Pancreas (tissue), 10 donors: ENCODE measurements around the gene AS3MT. TPM values are rescaled to one million over a fixed set of nuclear protein-coding genes. Genes with fewer than 3 reads are reported as not detected.

Experiments
- ATAC-seq, 4 donors: fragments of 200-7000 bp; cut with Tn5 transposase; one replicate each; pipeline versions ENCODE4 v1.8.0 to v1.9.1; 2020; ENCODE audit warnings: mild to moderate bottlenecking in 4 of 4, moderate library complexity in 4 of 4
- DNase-seq, 6 donors: peaks; one replicate each; pipeline ENCODE4 v3.0.0-alpha.2; 2020
- FAIRE-seq: peaks from 2 replicates; lab custom pipeline; 2012; peaks lifted over from hg19 to GRCh38; lab: Jason Lieb, UNC
- H3K27ac ChIP-seq, 4 donors: fragments of 200-600 bp; sonication (generic); 1 replicate in 3 of 4; 2 replicates in 1 of 4; pipeline versions ENCODE4 v1.5.0 to v1.8.0; 2020
- H3K27me3 ChIP-seq, 4 donors: fragments of 200-600 bp; one replicate each; pipeline ENCODE4 v1.8.0; 2021
- H3K36me3 ChIP-seq, 3 donors: fragments of 200-600 bp; sonication (generic) in 1 of 3; one replicate each; pipeline versions ENCODE4 v1.5.0 to v1.8.0; 2020 to 2021
- H3K4me1 ChIP-seq, 3 donors: fragments of 200-600 bp; one replicate each; pipeline ENCODE4 v1.8.0; 2021
- H3K4me3 ChIP-seq, 4 donors: fragments of 200-600 bp; sonication (generic) in 2 of 4; one replicate each; pipeline versions ENCODE4 v1.5.0 to v1.8.0; 2020 to 2021
- H3K9me3 ChIP-seq, 4 donors: fragments of 200-600 bp; one replicate each; pipeline ENCODE4 v1.8.0; 2021
- WGBS, 2 donors: extraction: QIAGEN DNeasy Blood & Tissue Kit; methylation state at CpG; one replicate each; pipeline ENCODE4 v1.1.7; 2013; 5-methylcytosine and 5-hydroxymethylcytosine counted together
- intact Hi-C, 3 donors: fragments of 100-400 bp; cut with DNase I; formaldehyde crosslinking; loops; one replicate each; pipeline versions ENCODE4 v1.11.1 to v1.14.2; 2022
- polyA plus RNA-seq, 2 donors: library from polyadenylated mRNA; stranded (reverse); fragments of 200-250 nt; gene quantifications; one replicate each; pipeline ENCODE4 v1.2.3, GENCODE V29; 2013
- total RNA-seq, 6 donors: library from RNA; stranded (reverse); fragmentation: NEBNext Ultra II Directional in 4 of 6; extraction: Animal tissue kit (Norgen Biotek cat#: 25700) in 4 of 6; gene quantifications; one replicate each; pipeline versions ENCODE4 v1.2.1 to v1.2.4, GENCODE V29; 2021 to 2023
- TF ChIP-seq, protein P1 (sequence below), 4 donors: fragments of 200-600 bp; sonication (generic) in 3 of 4; IDR thresholded peaks; one replicate each; pipeline versions ENCODE4 v1.5.0 to v1.8.0; 2021; ENCODE audit warnings: antibody characterized with exemption in 4 of 4
- donor health status: healthy with polysubstance abuse.
- donor health status: DM: no; HTN: no; CAD: no; lungs with moderate emphysema.
- donor health status: DM: no; HTN: no; CAD: no.
- donor health status: control.
- donor health status: control.
- donor health status: Bipolar disorder and iron deficiency.
- donor health status: DM: yes; HTN: yes; CAD: no.
- donor health status: DM: no; HTN: no; CAD: no.
- donor health status: DM: no; HTN: no; CAD: no.
- donor health status: DM: yes; HTN: yes; CAD: no.

Gene AS3MT
- total and polyA plus RNA-seq, 8 donors = 0.87 to 11.4 (median 3.0) TPM

DNA sequence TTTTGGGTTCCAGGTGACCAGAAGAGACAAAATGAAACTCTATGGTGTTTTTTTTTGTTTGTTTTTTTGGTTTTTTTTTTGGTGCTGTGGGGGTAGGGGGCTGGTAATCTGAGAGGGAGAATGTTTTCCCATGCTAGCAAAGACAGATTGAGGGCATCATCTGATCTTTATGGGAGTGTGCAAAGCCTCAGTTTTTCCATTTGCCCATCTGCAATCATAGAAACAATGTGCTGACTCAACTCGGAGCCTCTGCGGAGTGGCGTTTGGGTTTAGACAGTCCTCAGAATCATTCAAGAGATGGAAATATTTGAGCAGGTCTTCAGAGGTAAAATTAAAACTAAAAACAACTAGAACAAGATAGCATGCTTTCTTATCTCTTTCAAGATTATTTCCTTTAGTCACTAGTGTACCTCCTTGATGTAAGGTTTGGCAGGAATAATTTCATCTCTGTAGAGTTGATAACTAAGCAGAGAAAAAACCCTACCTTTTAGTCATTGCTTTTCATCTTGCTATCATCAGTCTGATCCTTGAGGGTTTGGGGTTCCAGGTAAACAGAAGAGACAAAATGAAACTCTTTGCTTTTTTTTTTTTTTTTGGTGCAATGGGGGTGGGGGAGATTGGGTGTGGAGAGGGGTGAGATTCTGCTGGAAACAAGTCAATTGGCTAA is 66.8 kb downstream of the AS3MT start:
- no peak overlapping the region for H3K27ac ChIP-seq
- 89 to 91% methylated on average over 3 of the region's 3 CpGs for WGBS, 2 donors
- H3K4me3 ChIP-seq = no peak overlapping the region
- intact Hi-C loops = no loop called here
- FAIRE-seq (no peak), ATAC-seq (no peak), DNase-seq (no peak)
- H3K36me3 ChIP-seq = no peaks in the 10 kb centered on the region
- TF ChIP-seq, protein P1, sequence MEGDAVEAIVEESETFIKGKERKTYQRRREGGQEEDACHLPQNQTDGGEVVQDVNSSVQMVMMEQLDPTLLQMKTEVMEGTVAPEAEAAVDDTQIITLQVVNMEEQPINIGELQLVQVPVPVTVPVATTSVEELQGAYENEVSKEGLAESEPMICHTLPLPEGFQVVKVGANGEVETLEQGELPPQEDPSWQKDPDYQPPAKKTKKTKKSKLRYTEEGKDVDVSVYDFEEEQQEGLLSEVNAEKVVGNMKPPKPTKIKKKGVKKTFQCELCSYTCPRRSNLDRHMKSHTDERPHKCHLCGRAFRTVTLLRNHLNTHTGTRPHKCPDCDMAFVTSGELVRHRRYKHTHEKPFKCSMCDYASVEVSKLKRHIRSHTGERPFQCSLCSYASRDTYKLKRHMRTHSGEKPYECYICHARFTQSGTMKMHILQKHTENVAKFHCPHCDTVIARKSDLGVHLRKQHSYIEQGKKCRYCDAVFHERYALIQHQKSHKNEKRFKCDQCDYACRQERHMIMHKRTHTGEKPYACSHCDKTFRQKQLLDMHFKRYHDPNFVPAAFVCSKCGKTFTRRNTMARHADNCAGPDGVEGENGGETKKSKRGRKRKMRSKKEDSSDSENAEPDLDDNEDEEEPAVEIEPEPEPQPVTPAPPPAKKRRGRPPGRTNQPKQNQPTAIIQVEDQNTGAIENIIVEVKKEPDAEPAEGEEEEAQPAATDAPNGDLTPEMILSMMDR (IDR thresholded peaks at IDR 0.05) = no peak
- H3K27me3 ChIP-seq = no peaks in the 10 kb centered on the region
- no peaks in the 10 kb centered on the region for H3K4me1 ChIP-seq
- H3K9me3 ChIP-seq = no peaks in the 10 kb centered on the region

DNA sequence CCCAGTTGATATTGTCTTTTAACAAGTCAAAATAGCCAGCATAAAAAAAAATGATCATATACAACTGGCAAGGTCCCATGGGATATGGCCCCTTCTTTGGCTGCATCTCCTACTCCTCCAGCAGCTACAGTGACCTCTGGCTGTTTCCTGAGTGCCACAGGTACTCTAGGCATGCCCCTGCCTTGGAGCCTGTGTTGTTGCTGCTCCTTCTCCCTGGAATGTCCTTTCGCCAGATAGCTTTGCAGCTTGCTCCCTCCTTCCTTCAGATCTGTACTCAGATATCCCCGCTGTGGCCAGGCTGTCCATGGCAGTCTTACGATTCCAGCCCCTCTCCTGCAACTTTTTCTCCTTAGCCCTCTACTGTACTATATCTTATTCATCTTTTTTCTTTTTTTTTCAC is 72.1 kb downstream of the AS3MT start:
- TF ChIP-seq, protein P1 (IDR thresholded peaks at IDR 0.05) = no peak
- ATAC-seq = no peak
- Histone ChIP-seq H3K4me3 (no peak overlapping the region), H3K36me3 (no peaks in the 10 kb centered on the region), H3K27ac (no peak overlapping the region), H3K27me3 (no peaks in the 10 kb centered on the region), H3K9me3 (no peaks in the 10 kb centered on the region), H3K4me1 (no peaks in the 10 kb centered on the region)
- FAIRE-seq = no peak
- 97 to 100% methylated on average over 3 of the region's 3 CpGs for WGBS, 2 donors
- intact Hi-C loops = no loop called here
- no peak for DNase-seq

DNA sequence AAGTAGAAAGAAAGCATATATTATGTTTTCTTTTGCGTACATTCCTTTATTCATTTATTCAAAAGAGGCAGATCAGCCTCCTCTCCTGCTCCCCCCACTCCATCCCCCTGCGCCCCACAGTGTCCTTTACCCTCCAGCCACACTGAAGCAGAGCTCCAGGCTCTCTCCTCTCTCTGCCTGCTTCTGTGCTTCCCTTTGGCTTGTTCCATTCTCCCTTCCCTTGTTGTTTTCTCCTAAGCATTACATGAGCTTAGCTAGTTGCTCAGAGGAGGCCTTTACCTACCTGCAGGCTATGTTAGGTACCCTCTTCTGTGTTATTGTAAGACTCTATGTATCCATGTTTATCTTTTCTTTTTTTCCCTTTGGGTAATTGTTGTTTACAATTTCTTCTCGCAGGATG is 76.2 kb downstream of the AS3MT start:
- Histone ChIP-seq H3K27me3 (no peaks in the 10 kb centered on the region), H3K4me3 (no peak overlapping the region), H3K4me1 (no peaks in the 10 kb centered on the region), H3K9me3 (no peaks in the 10 kb centered on the region), H3K27ac (no peak overlapping the region), H3K36me3 (no peaks in the 10 kb centered on the region)
- intact Hi-C loops = no loop called here
- DNase-seq = no peak
- no peak for ATAC-seq
- TF ChIP-seq, protein P1 (IDR thresholded peaks at IDR 0.05) = no peak
- 87 to 92% methylated on average over 3 of the region's 3 CpGs for WGBS, 2 donors
- FAIRE-seq = no peak

DNA sequence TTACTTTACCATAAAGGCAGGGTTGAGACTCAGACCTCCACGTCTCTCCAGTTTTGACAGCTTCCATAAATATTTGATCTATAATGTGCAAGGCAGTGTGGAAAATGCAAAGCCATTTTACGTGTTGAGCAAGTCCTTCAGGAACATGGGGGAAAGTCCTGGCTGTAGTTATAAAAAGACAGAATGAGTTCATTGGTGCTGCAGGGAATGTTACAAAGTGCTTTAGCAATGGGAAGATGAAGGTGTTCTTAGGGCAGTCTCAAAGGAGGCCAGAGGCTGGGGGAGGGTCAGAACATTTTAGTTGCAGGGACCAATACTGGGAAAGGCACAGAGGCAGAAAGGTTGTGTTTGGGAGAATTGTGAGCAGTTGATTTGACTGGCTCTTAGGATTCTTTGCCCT is 76.7 kb downstream of the AS3MT start:
- no peak for ATAC-seq

DNA sequence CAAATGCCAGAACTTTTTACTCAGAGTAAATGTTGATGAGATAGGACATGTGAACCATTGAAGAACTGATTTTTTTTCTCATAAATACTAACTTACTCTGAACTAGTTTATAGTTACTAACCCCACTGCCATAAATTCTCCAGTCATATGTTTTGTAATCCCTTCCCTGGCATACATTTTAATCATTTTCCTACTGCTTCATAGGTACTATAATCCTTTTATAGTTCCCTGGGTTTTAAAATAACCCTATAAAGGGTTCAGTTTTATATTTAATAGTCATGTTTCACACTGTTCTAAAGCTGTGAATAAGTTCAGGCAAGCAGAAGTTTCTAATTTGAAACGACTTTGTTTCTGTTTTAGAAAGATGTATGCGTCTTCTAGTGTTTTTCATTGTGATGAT is 77.7 kb downstream of the AS3MT start:
- Histone ChIP-seq H3K36me3 (no peaks in the 10 kb centered on the region), H3K4me3 (no peak overlapping the region), H3K9me3 (no peaks in the 10 kb centered on the region), H3K27ac (no peak overlapping the region), H3K4me1 (no peaks in the 10 kb centered on the region), H3K27me3 (no peaks in the 10 kb centered on the region)
- intact Hi-C loops = no loop called here
- ATAC-seq (no peak), FAIRE-seq (no peak), DNase-seq (no peak)
- WGBS, 2 donors = 89 to 98% methylated on average over 2 of the region's 2 CpGs
- TF ChIP-seq, protein P1 (IDR thresholded peaks at IDR 0.05) = no peak

More for the DNA sequence above, 76.7 kb downstream of the AS3MT start:
- Histone ChIP-seq H3K27me3 (no peaks in the 10 kb centered on the region), H3K4me1 (no peaks in the 10 kb centered on the region), H3K27ac (no peak overlapping the region), H3K4me3 (no peak overlapping the region), H3K9me3 (no peaks in the 10 kb centered on the region), H3K36me3 (no peaks in the 10 kb centered on the region)
- FAIRE-seq (no peak), DNase-seq (no peak)
- intact Hi-C loops = no loop called here
- TF ChIP-seq, protein P1 (IDR thresholded peaks at IDR 0.05) = no peak
- WGBS, 2 donors = 84 to 91% methylated on average over 2 of the region's 2 CpGs
